ENCODE results near the gene SNX11.

Gene SNX11

DNA sequence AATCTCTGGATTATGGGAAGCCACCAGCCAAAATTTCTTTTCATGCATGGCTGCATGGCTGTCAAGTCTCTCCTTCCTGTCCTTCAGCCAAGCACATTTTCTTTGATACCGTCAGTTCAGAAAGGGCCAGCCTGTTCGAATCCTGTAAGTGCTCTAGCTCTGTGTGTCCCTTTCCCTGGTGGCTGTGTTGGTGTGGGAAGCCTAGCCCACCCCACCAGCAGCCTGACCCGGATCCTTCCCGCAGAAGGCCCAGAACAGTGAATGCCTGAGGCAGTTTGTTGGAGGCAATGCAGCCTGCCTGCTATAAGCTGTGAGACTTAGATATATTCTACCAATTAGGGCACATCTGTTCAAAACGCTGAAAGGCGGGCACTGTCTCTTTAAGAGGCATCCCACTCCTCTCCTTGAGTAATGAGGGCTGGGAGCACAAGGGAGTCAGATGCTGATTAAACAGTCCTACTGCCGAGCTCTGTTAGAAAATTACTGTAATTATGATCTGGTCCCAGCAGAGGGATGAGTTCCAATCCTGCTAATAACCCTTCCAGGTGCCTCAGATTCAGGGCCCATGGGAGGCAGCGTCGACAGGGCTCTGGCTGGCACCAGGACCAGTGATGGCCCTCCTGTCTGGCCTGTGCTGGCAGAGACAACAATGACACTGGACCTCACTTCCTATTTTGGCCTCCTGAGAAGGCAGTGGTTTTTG lies 18.4 kb downstream of the SNX11 start (continued):
- TF ChIP-seq ZNF830 (tag by site-specific recombination; IDR thresholded peaks at IDR 0.05; ENCODE audit: low read depth) (no peak), ZNF660 (tag by site-specific recombination; IDR thresholded peaks at IDR 0.05) (no peak), MYNN (tag by site-specific recombination; IDR thresholded peaks at IDR 0.05; ENCODE audit: borderline replicate concordance) (no peak), HOXC10 (CRISPR knock-in tag; IDR thresholded peaks at IDR 0.05) (no peak)
- TF ChIP-seq, protein P1, sequence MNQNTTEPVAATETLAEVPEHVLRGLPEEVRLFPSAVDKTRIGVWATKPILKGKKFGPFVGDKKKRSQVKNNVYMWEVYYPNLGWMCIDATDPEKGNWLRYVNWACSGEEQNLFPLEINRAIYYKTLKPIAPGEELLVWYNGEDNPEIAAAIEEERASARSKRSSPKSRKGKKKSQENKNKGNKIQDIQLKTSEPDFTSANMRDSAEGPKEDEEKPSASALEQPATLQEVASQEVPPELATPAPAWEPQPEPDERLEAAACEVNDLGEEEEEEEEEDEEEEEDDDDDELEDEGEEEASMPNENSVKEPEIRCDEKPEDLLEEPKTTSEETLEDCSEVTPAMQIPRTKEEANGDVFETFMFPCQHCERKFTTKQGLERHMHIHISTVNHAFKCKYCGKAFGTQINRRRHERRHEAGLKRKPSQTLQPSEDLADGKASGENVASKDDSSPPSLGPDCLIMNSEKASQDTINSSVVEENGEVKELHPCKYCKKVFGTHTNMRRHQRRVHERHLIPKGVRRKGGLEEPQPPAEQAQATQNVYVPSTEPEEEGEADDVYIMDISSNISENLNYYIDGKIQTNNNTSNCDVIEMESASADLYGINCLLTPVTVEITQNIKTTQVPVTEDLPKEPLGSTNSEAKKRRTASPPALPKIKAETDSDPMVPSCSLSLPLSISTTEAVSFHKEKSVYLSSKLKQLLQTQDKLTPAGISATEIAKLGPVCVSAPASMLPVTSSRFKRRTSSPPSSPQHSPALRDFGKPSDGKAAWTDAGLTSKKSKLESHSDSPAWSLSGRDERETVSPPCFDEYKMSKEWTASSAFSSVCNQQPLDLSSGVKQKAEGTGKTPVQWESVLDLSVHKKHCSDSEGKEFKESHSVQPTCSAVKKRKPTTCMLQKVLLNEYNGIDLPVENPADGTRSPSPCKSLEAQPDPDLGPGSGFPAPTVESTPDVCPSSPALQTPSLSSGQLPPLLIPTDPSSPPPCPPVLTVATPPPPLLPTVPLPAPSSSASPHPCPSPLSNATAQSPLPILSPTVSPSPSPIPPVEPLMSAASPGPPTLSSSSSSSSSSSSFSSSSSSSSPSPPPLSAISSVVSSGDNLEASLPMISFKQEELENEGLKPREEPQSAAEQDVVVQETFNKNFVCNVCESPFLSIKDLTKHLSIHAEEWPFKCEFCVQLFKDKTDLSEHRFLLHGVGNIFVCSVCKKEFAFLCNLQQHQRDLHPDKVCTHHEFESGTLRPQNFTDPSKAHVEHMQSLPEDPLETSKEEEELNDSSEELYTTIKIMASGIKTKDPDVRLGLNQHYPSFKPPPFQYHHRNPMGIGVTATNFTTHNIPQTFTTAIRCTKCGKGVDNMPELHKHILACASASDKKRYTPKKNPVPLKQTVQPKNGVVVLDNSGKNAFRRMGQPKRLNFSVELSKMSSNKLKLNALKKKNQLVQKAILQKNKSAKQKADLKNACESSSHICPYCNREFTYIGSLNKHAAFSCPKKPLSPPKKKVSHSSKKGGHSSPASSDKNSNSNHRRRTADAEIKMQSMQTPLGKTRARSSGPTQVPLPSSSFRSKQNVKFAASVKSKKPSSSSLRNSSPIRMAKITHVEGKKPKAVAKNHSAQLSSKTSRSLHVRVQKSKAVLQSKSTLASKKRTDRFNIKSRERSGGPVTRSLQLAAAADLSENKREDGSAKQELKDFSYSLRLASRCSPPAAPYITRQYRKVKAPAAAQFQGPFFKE (tag by site-specific recombination; IDR thresholded peaks at IDR 0.05; ENCODE audit: borderline replicate concordance), result no peak
- TF ChIP-seq, protein P2, sequence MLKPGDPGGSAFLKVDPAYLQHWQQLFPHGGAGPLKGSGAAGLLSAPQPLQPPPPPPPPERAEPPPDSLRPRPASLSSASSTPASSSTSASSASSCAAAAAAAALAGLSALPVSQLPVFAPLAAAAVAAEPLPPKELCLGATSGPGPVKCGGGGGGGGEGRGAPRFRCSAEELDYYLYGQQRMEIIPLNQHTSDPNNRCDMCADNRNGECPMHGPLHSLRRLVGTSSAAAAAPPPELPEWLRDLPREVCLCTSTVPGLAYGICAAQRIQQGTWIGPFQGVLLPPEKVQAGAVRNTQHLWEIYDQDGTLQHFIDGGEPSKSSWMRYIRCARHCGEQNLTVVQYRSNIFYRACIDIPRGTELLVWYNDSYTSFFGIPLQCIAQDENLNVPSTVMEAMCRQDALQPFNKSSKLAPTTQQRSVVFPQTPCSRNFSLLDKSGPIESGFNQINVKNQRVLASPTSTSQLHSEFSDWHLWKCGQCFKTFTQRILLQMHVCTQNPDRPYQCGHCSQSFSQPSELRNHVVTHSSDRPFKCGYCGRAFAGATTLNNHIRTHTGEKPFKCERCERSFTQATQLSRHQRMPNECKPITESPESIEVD (tag by site-specific recombination; IDR thresholded peaks at IDR 0.05), result no peak

DNA sequence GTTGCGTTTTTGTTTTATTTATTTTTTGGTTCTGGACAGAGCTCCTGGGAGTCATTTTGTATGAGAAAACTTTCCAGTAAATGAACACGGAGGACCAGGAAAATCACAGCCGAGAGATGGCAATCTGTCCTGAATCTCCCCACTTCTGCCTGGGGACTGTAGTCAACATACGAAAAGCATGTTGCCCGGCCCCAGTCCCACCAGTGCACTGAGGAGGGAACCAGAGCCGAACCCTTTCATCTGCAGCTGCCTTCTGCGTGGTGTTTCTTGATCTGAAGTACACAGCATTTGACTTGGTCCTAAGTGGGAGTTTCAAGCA lies 18.9 kb downstream of the SNX11 start:
- no peak overlapping the region for H3K4me3 ChIP-seq (ENCODE audit: low read depth, low read length)
- H3K27ac ChIP-seq (ENCODE audit: extremely low read depth, low read depth, low read length), result no peak overlapping the region
- H3K4me1 ChIP-seq (ENCODE audit: control insufficient read depth, insufficient read depth, low read length), result no peaks in the 10 kb centered on the region
- peaks cover 0 to 43% of the 10 kb centered on the region in 2 experiments; a peak in 2 of 3 replicates for H3K36me3 ChIP-seq (ENCODE audit: control insufficient read depth in 2 of 2, insufficient read depth in 1 of 2, low read length in 2 of 2)
- H3K9me3 ChIP-seq (ENCODE audit: control insufficient read depth, insufficient read depth, low read depth, low read length), result no peaks in the 10 kb centered on the region
- CTCF ChIA-PET, result interaction anchor here (0.7 to 2.3 kb wide), 5 partner anchors 46 to 101 kb away, joined by 3 to 7 read pairs (median 5); no protein-coding TSS in a partner anchor
- TF ChIP-seq SCRT1 (tag by site-specific recombination; IDR thresholded peaks at IDR 0.05; ENCODE audit: borderline replicate concordance) (no peak), ZNF629 (tag by site-specific recombination; IDR thresholded peaks at IDR 0.05) (no peak), ZNF221 (tag by site-specific recombination; IDR thresholded peaks at IDR 0.05; ENCODE audit: borderline replicate concordance) (no peak), ZNF76 (tag by site-specific recombination; IDR thresholded peaks at IDR 0.05; ENCODE audit: borderline replicate concordance, low read depth) (no peak), ZNF302 (tag by site-specific recombination; IDR thresholded peaks at IDR 0.05; ENCODE audit: low read depth) (no peak), ZNF626 (tag by site-specific recombination; IDR thresholded peaks at IDR 0.05) (no peak), GLIS1 (tag by site-specific recombination; IDR thresholded peaks at IDR 0.05) (no peak), ZNF157 (tag by site-specific recombination; IDR thresholded peaks at IDR 0.05) (no peak), ZBTB20 (tag by site-specific recombination; IDR thresholded peaks at IDR 0.05) (no peak), WT1 (tag by site-specific recombination; IDR thresholded peaks at IDR 0.05) (no peak), ZNF768 (tag by site-specific recombination; IDR thresholded peaks at IDR 0.05) (no peak), SP3 (tag by site-specific recombination; IDR thresholded peaks at IDR 0.05) (no peak), ZNF24 (tag by site-specific recombination; IDR thresholded peaks at IDR 0.05) (no peak), BCL11B (tag by site-specific recombination; IDR thresholded peaks at IDR 0.05; ENCODE audit: low read depth) (no peak), ZNF2 (tag by site-specific recombination; IDR thresholded peaks at IDR 0.05) (no peak), ZNF664 (tag by site-specific recombination; IDR thresholded peaks at IDR 0.05) (no peak), ZNF529 (tag by site-specific recombination; IDR thresholded peaks at IDR 0.05; ENCODE audit: insufficient replicate concordance) (no peak)
- TF ChIP-seq, protein P3, sequence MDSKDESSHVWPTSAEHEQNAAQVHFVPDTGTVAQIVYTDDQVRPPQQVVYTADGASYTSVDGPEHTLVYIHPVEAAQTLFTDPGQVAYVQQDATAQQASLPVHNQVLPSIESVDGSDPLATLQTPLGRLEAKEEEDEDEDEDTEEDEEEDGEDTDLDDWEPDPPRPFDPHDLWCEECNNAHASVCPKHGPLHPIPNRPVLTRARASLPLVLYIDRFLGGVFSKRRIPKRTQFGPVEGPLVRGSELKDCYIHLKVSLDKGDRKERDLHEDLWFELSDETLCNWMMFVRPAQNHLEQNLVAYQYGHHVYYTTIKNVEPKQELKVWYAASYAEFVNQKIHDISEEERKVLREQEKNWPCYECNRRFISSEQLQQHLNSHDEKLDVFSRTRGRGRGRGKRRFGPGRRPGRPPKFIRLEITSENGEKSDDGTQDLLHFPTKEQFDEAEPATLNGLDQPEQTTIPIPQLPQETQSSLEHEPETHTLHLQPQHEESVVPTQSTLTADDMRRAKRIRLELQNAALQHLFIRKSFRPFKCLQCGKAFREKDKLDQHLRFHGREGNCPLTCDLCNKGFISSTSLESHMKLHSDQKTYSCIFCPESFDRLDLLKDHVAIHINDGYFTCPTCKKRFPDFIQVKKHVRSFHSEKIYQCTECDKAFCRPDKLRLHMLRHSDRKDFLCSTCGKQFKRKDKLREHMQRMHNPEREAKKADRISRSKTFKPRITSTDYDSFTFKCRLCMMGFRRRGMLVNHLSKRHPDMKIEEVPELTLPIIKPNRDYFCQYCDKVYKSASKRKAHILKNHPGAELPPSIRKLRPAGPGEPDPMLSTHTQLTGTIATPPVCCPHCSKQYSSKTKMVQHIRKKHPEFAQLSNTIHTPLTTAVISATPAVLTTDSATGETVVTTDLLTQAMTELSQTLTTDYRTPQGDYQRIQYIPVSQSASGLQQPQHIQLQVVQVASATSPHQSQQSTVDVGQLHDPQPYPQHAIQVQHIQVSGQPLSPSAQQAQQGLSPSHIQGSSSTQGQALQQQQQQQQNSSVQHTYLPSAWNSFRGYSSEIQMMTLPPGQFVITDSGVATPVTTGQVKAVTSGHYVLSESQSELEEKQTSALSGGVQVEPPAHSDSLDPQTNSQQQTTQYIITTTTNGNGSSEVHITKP (tag by site-specific recombination; IDR thresholded peaks at IDR 0.05), result no peak
- POLR2A ChIA-PET, result interaction anchor here (1.4 kb wide), 1 partner anchor 18 kb away, joined by 4 read pairs; the partner anchor contains the start of gene SNX11
